GM12878 (cell line): ENCODE measurements around the gene DTX4. TPM values are rescaled to one million over a fixed set of nuclear protein-coding genes. Genes with fewer than 3 reads are reported as not detected.

Experiments
- BMI1 ChIP-seq: fragments of 450-650 bp; IDR thresholded peaks from 2 replicates; pipeline ENCODE4 v1.6.1; 2016; ENCODE audit warnings: mild to moderate bottlenecking, moderate library complexity, borderline replicate concordance
- CBX5 ChIP-seq: sonication (generic); IDR thresholded peaks from 2 replicates; pipeline ENCODE4 v1.6.1; 2016; ENCODE audit warnings: low read depth, moderate library complexity, mild to moderate bottlenecking, inconsistent platforms
- CHD1 ChIP-seq: IDR thresholded peaks from 2 replicates; pipeline ENCODE4 v1.6.1; 2012; ENCODE audit warnings: low read depth, low read length, improper control_type of control experiment
- HDAC6 ChIP-seq: fragments of 200-600 bp; sonication (generic); IDR thresholded peaks from one replicate; pipeline ENCODE4 v1.8.0; 2017; ENCODE audit warnings: antibody characterized with exemption; ENCODE audit not compliant: unreplicated experiment
- MEF2A ChIP-seq: IDR thresholded peaks from 2 replicates; pipeline ENCODE4 v1.6.1; 2011; ENCODE audit warnings: low read depth, mild to moderate bottlenecking, low read length, moderate library complexity; ENCODE audit not compliant: insufficient read depth
- MYB ChIP-seq: fragments of 150-350 bp; IDR thresholded peaks from 2 replicates; pipeline ENCODE4 v1.6.1; 2014; ENCODE audit warnings: mild to moderate bottlenecking, low read depth, low read length, borderline replicate concordance
- NBN ChIP-seq: fragments of 450-650 bp; IDR thresholded peaks from 2 replicates; pipeline ENCODE4 v1.6.1; 2016
- NR2C2 ChIP-seq: IDR thresholded peaks from 2 replicates; pipeline ENCODE4 v1.6.1; 2011; ENCODE audit warnings: borderline replicate concordance, low read depth; ENCODE audit not compliant: control insufficient read depth, insufficient read length
- POLR2AphosphoS2 ChIP-seq: IDR thresholded peaks from 2 replicates; pipeline ENCODE4 v1.6.1; 2011; ENCODE audit warnings: low read depth, mild to moderate bottlenecking, low read length, improper control_type of control experiment, moderate library complexity
- SMARCA5 ChIP-seq: fragments of 450-650 bp; IDR thresholded peaks from 2 replicates; pipeline ENCODE4 v1.6.1; 2017; ENCODE audit warnings: mild to moderate bottlenecking
- YY1 ChIP-seq: IDR thresholded peaks from 2 replicates; pipeline ENCODE4 v1.6.1; 2011; ENCODE audit warnings: low read depth, mild to moderate bottlenecking, low read length
- ZBED1 ChIP-seq: IDR thresholded peaks from 2 replicates; pipeline ENCODE4 v1.6.1; 2016; ENCODE audit warnings: borderline replicate concordance
- ZNF622 ChIP-seq: fragments of 450-650 bp; IDR thresholded peaks from 2 replicates; pipeline ENCODE4 v1.6.1; 2017; ENCODE audit warnings: mild to moderate bottlenecking, inconsistent platforms
- ZSCAN29 ChIP-seq: fragments of 450-650 bp; IDR thresholded peaks from 2 replicates; pipeline ENCODE4 v1.6.1; 2017; ENCODE audit warnings: mild to moderate bottlenecking, moderate library complexity
- polyA plus RNA-seq, 11 experiments: library from polyadenylated mRNA; depleted of rRNA in 4 of 11; unstranded in 6 of 11; stranded (reverse) in 5 of 11; fragments of >200 nt; fragmentation: Nextera tagmentation in 4 of 11; fragmentation: Illumina TruSeq in 1 of 11; extraction: Ambion mirVana in 4 of 11; extraction: Trizol in 1 of 11; gene quantifications; 1 replicate in 1 of 11; 2 replicates in 10 of 11; pipeline versions ENCODE4 v1.2.1 to v1.2.3, GENCODE V29; 2011 to 2016; ENCODE audit warnings: inconsistent platforms in 2 of 11, missing spikeins in 2 of 11, low read depth in 1 of 11
- total RNA-seq, 4 experiments: library from RNA; depleted of rRNA in 3 of 4; stranded (reverse); fragments of >200 nt in 3 of 4; fragmentation: Illumina TruSeq in 1 of 4; extraction: Trizol in 1 of 4; gene quantifications; 2 replicates each; pipeline versions ENCODE4 v1.2.1 to v1.2.3, GENCODE V29; 2013 to 2021
- TF ChIP-seq, protein P1 (sequence below), 3 experiments: IDR thresholded peaks in 2 of 3; conservative IDR thresholded peaks in 1 of 3; 2 replicates each; pipeline ENCODE4 v1.5.1; 2011; ENCODE audit warnings: low read depth in 3 of 3, low read length in 3 of 3, mild to moderate bottlenecking in 3 of 3, control low read depth in 2 of 3, moderate library complexity in 2 of 3, inconsistent platforms in 1 of 3, mixed read lengths in 1 of 3; ENCODE audit not compliant: control insufficient read depth in 2 of 3, insufficient read depth in 1 of 3; ENCODE audit errors: extremely low read depth in 1 of 3
- TF ChIP-seq, protein P2 (sequence below): fragments of 450-650 bp; formaldehyde crosslinking; IDR thresholded peaks from 2 replicates; pipeline ENCODE4 v1.5.0; 2022; ENCODE audit warnings: mild to moderate bottlenecking, missing genetic modification characterization
- TF ChIP-seq, protein P3 (sequence below): IDR thresholded peaks from 2 replicates; pipeline ENCODE4 v1.6.1; 2011; ENCODE audit warnings: borderline replicate concordance, low read depth, mild to moderate bottlenecking, moderate library complexity, low read length; ENCODE audit not compliant: insufficient read depth, poor library complexity, severe bottlenecking
- TF ChIP-seq, protein P4 (sequence below): IDR thresholded peaks from 2 replicates; pipeline ENCODE4 v1.6.1; 2012; ENCODE audit warnings: low read depth, low read length, improper control_type of control experiment
- TF ChIP-seq, protein P5 (sequence below): IDR thresholded peaks from 2 replicates; pipeline ENCODE4 v1.6.1; 2012; ENCODE audit warnings: mild to moderate bottlenecking, low read depth, low read length

The DTX4 gene
- total and polyA plus RNA-seq, 10 of the 15 experiments (the other 5 are each of a cell fraction or from before 2014, with no cell fraction given) = 3.8 to 25.8 (median 10.5) TPM

DNA sequence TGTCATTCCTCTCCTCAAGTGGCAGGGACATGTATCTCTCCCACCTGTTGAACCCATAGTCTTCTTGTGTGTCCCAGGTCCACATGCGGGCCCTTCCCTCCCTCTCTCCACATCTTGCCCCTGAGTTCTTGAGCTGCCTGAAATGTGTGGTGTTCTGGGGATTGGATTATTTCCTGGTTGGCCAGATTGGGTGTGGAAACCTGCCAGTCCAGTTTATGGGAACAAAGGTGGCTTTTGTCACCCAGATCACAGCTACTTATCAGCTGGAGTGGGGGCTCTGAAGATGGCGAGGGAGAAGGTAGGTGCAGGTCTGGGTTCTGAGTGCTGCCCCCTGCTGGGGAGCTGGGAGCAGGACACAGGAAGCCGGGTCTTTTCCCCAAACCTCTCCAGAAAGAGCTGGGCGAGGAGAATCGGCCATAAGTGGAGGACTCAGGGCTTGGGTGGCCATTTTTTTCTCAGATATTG, 14.2 kb downstream of the DTX4 start (continued):
- TF ChIP-seq MYB (no peak), HDAC6 (no peak), BMI1 (no peak), MEF2A (no peak), SMARCA5 (0 out of 2 replicates have a peak, but pooled peaks have one; percentile 55), NR2C2 (no peak), POLR2AphosphoS2 (no peak), YY1 (peak; percentile 76), NBN (0 out of 2 replicates have a peak, but pooled peaks have one; percentile 40), CBX5 (0 out of 2 replicates have a peak, but pooled peaks have one; percentile 48), CHD1 (no peak), ZNF622 (no peak), ZSCAN29 (no peak), ZBED1 (no peak)
- TF ChIP-seq, protein P1, sequence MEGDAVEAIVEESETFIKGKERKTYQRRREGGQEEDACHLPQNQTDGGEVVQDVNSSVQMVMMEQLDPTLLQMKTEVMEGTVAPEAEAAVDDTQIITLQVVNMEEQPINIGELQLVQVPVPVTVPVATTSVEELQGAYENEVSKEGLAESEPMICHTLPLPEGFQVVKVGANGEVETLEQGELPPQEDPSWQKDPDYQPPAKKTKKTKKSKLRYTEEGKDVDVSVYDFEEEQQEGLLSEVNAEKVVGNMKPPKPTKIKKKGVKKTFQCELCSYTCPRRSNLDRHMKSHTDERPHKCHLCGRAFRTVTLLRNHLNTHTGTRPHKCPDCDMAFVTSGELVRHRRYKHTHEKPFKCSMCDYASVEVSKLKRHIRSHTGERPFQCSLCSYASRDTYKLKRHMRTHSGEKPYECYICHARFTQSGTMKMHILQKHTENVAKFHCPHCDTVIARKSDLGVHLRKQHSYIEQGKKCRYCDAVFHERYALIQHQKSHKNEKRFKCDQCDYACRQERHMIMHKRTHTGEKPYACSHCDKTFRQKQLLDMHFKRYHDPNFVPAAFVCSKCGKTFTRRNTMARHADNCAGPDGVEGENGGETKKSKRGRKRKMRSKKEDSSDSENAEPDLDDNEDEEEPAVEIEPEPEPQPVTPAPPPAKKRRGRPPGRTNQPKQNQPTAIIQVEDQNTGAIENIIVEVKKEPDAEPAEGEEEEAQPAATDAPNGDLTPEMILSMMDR (IDR thresholded peaks at IDR 0.05 in 2 of 3, conservative IDR thresholded peaks at IDR 0.05 in 1 of 3; ENCODE audit: control insufficient read depth in 2 of 3, extremely low read depth in 1 of 3, insufficient read depth in 1 of 3, low read depth in 3 of 3, low read length in 3 of 3) = peak; percentile 67 to 92 (median 89)
- TF ChIP-seq, protein P2, sequence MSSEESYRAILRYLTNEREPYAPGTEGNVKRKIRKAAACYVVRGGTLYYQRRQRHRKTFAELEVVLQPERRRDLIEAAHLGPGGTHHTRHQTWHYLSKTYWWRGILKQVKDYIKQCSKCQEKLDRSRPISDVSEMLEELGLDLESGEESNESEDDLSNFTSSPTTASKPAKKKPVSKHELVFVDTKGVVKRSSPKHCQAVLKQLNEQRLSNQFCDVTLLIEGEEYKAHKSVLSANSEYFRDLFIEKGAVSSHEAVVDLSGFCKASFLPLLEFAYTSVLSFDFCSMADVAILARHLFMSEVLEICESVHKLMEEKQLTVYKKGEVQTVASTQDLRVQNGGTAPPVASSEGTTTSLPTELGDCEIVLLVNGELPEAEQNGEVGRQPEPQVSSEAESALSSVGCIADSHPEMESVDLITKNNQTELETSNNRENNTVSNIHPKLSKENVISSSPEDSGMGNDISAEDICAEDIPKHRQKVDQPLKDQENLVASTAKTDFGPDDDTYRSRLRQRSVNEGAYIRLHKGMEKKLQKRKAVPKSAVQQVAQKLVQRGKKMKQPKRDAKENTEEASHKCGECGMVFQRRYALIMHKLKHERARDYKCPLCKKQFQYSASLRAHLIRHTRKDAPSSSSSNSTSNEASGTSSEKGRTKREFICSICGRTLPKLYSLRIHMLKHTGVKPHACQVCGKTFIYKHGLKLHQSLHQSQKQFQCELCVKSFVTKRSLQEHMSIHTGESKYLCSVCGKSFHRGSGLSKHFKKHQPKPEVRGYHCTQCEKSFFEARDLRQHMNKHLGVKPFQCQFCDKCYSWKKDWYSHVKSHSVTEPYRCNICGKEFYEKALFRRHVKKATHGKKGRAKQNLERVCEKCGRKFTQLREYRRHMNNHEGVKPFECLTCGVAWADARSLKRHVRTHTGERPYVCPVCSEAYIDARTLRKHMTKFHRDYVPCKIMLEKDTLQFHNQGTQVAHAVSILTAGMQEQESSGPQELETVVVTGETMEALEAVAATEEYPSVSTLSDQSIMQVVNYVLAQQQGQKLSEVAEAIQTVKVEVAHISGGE (CRISPR knock-in tag) = no peak
- TF ChIP-seq, protein P3, sequence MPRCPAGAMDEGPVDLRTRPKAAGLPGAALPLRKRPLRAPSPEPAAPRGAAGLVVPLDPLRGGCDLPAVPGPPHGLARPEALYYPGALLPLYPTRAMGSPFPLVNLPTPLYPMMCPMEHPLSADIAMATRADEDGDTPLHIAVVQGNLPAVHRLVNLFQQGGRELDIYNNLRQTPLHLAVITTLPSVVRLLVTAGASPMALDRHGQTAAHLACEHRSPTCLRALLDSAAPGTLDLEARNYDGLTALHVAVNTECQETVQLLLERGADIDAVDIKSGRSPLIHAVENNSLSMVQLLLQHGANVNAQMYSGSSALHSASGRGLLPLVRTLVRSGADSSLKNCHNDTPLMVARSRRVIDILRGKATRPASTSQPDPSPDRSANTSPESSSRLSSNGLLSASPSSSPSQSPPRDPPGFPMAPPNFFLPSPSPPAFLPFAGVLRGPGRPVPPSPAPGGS = no peak
- TF ChIP-seq, protein P4, sequence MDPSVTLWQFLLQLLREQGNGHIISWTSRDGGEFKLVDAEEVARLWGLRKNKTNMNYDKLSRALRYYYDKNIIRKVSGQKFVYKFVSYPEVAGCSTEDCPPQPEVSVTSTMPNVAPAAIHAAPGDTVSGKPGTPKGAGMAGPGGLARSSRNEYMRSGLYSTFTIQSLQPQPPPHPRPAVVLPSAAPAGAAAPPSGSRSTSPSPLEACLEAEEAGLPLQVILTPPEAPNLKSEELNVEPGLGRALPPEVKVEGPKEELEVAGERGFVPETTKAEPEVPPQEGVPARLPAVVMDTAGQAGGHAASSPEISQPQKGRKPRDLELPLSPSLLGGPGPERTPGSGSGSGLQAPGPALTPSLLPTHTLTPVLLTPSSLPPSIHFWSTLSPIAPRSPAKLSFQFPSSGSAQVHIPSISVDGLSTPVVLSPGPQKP = no peak
- TF ChIP-seq, protein P5, sequence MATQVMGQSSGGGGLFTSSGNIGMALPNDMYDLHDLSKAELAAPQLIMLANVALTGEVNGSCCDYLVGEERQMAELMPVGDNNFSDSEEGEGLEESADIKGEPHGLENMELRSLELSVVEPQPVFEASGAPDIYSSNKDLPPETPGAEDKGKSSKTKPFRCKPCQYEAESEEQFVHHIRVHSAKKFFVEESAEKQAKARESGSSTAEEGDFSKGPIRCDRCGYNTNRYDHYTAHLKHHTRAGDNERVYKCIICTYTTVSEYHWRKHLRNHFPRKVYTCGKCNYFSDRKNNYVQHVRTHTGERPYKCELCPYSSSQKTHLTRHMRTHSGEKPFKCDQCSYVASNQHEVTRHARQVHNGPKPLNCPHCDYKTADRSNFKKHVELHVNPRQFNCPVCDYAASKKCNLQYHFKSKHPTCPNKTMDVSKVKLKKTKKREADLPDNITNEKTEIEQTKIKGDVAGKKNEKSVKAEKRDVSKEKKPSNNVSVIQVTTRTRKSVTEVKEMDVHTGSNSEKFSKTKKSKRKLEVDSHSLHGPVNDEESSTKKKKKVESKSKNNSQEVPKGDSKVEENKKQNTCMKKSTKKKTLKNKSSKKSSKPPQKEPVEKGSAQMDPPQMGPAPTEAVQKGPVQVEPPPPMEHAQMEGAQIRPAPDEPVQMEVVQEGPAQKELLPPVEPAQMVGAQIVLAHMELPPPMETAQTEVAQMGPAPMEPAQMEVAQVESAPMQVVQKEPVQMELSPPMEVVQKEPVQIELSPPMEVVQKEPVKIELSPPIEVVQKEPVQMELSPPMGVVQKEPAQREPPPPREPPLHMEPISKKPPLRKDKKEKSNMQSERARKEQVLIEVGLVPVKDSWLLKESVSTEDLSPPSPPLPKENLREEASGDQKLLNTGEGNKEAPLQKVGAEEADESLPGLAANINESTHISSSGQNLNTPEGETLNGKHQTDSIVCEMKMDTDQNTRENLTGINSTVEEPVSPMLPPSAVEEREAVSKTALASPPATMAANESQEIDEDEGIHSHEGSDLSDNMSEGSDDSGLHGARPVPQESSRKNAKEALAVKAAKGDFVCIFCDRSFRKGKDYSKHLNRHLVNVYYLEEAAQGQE = no peak
